CD4-positive, alpha-beta T cell treated with Interleukin-17A for 4 hours (primary cell): ENCODE results near the gene PHACTR4.
"Not testable (repeated sequence)": the region's sequence is repeated elsewhere in the genome, so short reads cannot be mapped to it uniquely, and the experiment has no call there.

ENCODE experiments used
- DNase-seq: peaks from one replicate; pipeline ENCODE4 v3.0.0-alpha.2; 2020; ENCODE audit warnings: mixed read lengths

The PHACTR4 gene

DNA sequence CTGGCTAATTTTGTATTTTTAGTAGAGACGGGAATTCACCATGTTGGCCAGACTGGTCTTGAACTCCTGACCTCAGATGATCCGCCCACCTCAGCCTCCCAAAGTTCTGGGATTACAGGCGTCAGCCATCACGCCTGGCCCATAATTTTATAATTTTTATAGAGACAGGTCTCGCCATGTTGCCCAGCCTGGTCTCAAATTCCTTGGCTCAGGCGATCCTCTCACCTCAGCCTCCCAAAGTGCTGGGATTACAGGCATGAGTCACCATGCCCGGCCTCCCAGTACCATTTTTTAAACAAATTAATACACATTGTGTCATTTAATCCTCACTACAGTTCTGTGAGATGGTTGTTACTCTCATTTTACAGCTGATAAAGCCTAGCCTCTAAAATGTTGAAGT, 3.9 kb downstream of the PHACTR4 start:
- DNase-seq, result not testable (repeated sequence)

DNA sequence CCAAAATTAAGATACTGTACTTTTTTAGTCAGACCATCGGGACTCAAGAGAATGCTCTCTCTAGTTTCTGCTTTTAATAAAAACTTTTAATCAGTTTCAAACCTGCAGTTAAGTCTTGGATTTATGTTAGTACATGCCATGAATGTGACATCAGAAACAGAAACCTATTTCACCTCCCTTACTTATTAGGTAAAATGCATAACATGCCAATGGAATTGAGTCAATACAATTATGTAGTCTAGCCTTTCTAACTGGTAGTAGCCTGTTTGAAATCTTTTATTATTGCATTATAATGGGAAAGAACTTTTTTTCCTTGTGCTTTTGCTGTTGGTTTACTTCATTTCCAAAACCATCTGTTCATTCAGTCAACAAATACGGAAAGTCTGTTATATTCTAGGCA, 4.8 kb downstream of the PHACTR4 start:
- no peak for DNase-seq

DNA sequence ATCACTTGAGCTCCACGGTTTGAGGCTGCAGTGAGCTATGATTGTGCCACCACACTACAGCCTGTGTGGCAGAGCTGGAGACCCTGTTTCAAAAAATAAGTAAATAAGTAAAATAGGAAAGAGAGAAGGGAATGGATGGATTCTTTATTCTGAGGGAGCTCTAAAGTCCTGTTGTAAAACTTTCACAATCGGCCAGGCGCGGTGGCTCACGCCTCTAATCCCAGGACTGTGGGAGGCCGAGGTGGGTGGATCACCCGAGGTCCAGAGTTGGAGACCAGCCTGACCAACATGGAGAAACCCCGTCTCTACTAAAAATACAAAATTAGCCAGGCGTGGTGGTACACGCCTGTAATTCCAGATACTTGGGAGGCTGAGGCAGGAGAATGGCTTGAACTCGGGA, 6.1 kb downstream of the PHACTR4 start:
- DNase-seq, result not testable (repeated sequence)

DNA sequence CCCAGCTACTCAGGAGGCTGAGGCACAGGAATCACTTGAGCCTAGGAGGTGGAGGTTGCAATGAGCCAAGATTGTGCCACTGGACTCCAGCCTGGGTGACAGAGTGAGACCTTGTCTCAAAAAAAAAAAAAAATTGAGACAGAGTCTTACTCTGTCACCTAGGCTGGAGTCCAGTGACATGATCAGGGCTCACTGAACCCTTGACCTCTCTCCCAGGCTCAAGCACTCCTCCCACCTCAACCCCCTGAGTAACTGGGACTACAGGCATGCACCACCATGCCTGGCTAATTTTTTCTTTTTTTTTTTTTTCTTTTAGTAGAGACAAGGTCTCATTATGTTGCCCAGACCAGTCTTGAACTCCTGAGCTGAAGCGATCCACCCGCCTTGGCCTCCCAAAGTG, 6.7 kb downstream of the PHACTR4 start:
- DNase-seq, result not testable (repeated sequence)

DNA sequence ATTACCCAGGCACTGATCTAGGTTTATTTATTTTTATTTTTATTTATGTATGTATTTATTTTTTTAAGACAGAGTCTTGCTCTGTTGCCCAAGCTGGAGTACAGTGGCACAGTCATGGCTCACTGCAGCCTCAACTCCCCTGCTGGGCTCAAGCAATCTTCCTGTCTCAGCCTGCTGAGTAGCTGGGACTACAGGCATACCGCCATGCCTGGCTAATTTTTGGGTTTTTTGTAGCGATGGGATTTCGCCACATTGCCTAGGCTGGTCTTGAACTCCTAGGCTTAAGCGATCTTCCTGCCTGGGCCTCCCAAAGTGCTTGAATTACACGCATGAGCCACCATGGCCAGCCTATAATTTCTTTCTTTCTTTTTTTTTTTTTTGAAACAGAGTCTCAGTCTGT, 9.4 kb downstream of the PHACTR4 start:
- DNase-seq, result no peak

DNA sequence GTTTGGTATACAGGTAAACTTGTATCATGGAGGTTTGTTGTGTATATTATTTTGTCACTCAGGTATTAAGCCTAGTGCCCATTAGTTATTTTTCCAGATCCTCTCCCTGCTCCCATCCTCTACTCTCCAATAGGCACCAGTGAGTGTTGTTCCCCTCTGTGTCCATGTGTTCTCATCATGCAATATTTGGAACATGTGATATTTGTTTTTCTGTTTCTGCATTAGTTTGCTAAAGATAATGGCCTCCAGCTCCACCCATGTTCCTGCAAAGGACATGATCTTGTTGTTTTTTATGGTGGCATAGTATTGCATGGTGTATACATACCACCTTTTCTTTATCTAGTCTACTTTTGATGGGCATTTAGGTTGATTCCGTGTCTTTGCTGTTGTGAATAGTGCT, 10.9 kb downstream of the PHACTR4 start:
- DNase-seq, result no peak

DNA sequence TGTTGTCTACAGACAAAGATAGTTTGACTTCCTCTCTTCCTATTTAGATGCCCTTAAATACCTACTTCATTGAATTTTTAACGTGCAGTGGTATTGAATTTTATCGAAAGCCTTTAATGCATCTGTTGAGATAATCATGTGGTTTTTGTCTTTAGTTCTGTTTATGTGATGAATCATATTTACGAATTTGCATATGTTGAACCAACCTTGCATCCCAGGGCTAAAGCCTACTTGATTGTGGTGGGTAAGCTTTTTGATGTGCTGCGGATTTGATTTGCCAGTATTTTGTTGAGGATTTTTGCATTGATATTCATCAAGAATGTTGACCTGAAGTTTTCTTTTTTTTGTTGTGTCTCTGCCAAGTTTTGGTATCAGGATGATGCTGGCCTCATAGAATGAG, 14.2 kb downstream of the PHACTR4 start:
- DNase-seq, result not testable (repeated sequence)

DNA sequence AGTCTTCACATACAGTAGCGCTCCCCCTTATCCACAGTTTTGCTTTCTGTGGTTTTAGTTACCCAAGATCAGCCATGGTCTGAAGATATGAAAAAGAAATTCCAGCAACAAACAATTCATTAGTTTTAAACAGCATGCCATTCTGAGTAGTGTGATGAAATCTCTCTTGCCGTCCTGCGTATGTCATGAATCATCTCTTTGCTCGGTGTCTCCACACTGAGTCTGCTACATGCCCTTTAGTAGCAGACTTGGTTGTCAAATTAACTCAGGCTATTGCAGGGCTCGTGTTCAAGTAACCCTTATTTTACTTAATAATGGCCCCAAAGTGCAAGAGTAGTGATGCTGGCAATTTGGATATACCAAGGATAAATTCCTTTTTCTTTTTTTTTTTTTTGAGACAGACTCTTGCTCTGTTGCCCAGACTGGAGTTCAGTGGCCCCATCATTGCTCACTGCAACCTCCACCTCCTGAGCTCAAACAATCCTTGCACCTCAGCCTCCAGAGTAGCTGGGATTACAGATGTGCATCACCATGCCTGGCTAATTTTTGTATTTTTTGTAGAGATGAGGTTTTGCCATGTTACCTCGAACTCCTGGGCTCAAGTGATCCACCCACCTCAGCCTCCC, 22.6 kb downstream of the PHACTR4 start:
- DNase-seq, result no peak

DNA sequence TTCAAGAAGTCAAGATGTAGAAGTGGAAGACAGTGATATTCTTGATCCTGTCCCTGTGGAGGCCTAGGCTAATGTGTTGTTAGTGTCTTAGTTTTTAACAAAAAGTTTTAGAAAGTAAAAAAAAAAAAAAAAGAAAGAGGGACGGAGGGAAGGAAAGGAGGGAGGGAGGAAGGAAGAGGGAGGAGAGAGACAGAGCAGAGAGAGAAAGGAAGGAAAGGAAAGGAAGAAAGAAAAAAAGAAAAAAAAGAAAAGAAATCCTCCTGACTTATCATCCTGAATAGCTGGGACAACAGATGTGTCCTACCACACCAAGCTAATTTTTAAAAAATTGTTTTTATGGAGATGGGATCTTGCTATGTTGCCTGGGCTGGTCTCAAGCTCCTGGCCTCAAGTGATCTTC, 24.6 kb downstream of the PHACTR4 start:
- no peak for DNase-seq

DNA sequence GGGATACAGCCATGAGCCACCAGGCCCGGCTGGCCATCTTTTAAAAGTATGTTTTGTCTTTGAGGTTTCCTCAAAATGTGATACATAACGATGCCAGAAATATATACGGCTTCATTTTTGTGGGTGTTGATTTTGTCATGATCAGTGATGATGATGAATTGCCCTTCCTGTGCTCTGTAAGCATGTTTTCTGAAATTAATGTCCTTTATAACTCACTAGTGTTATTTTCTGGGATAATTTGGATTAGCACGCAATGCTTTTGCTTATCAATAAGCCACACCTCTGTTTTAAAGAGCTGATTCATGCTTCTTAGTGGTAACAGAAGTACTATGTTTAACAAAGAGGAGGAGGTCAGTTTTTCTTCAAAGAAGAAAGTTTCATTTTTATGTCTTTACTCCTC, 25.6 kb downstream of the PHACTR4 start:
- no peak for DNase-seq

DNA sequence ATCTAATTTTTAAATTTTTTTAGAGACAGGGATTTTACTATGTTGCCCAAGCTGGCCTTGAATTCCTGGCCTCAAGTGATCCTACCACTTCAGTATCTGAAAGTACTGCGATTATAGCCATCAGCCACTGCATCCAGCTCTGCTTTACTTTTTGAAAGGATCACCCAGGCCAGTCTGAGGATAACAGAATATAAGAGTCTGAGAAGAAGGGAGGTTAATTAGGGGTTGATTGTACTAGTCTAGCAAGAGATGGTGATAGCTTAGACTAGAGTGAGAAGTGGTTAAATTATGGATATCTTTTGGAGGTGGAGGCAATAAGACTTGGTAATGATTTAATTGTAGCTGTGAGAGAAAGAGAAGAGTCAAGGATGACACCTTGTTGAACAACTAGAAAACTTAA, 32.2 kb downstream of the PHACTR4 start:
- no peak for DNase-seq

DNA sequence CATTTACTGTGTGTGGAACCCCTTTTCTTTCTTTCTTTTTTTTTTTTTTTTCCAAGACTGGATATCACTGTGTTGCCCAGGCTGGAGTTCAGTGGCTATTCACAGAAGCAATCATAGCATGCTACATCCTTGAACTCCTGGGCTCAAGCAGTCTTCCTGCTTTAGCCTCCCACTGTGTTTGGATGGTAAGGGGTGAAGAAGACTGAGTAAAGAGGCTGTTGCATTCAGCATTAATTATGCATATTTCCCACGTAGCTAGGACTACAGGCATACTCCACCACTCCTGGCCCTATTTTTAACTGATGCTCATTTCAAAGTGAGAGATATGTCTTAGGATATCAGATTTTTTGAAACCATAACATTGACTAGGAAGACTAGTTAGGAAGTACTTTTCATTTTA, 39.5 kb downstream of the PHACTR4 start:
- DNase-seq, result no peak

DNA sequence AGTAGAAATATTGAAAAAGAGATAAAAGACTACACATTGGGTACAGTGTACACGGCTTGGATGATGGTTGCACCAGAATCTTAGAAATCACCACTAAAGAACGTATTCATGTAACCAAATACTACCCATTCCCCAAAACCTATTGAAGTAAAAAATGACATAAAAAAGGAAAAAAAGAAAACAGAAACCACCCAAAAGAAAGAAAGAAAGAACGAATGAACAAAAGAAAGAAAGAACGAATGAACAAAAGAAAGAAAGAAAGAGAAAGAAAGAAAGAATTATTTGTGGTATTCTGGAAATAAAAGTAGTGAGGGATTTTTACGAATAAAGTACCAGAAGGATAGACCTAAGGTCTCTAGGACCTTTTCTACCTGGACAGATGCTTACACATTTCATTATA, 42.1 kb downstream of the PHACTR4 start:
- no peak for DNase-seq

DNA sequence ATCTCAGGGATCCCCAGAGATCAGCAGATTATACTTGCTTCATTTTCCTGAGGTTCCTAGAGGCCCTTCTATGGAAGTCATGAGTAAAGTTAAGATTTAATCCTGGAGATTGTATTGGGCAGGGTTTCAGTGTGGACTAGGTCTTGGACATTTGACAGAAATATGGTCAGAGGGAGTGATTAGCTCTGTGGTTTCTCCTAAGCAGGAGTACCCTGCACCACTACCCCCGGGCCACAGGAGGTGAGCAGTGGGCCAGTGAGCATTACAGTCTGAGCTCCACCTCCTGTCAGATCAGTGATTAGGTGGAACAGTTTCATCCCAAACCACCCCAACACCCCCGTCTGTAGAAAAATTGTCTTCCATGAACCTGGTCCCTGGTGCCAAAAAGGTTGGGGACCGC, 43.2 kb downstream of the PHACTR4 start:
- no peak for DNase-seq

DNA sequence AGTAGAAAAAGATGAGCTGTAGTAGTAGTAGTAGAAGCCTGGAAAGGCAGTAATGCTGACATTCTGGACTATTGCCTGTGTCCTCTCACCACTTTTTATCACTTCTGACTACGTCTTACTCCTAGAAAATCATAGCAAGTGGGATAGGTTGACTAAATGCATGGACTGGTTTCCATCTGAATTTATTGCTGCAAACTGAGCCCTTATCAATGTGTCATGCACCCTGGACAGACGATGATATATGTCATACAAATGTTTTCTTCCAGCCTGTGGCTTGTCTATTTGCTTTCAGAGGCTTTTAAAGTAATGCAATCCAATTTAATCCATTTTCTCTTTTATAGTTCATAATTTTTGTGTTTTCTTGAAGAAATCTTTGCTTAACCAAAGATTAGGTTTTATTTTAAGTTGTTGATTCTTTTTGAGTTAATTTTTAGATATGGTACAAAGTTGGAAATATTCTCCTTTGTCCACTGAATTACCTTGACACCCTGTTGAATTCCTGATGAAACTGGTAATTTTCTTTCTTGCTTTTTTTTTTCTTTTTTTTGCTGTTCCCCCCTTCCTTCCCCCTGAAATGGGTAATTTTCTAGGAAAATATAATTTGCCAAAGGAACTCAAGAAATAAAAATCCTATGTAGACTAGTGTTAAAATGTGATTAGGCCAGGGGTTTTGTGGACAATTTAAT, 47.1 kb downstream of the PHACTR4 start:
- DNase-seq, result no peak

DNA sequence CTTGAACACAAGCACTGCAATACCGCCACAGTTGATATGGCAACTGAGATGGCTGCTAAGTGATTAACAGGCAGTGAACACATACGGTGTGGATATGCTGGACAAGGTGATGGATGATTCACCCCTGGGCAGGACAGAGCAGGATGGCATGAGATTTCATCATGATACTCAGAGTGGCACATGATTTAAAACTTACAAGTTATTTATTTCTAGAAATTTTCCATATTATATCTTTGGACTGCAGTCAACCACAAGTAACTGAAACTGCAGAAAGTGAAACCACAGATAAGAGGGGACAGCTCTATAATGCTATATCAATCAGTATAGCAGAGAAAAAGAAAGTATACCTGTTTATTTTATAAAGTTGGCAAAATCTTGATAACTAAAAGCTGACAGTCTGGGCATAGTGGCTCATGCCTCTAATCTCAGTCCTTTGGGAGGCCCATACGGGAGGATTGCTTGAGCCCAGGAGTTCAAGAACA, 47.9 kb downstream of the PHACTR4 start:
- no peak for DNase-seq

DNA sequence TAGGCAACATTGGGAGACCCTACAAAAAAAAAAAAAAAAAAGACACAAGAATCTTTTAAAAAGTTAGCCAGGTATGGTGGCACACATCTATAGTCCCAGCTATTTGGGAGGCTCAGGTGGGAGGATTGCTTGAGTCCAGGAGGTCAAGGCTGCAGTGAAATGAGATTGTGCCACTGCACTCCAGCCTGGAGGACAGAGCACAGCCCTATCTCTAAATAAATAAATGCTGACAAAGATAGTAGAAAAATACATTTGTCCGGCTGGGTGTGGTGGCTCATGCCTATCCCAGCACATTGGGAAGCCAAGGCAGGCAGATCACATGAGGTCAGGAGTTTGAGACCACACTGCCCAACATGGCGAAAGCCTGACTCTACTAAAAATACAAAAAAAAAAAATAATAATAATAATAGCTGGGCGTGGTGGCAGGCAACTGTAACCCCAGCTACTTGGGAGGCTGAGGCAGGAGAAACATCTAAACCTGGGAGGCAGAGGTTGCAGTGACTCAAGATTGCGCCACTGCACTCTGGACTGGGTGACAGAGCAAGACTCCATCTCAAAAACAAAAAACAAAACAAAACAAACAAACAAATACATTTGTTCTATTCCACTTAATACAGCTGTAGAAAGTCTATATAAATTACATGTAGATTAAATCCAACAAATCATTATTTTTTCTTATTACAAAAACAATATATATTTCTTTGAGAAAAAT, 48.5 kb downstream of the PHACTR4 start:
- DNase-seq, result no peak

DNA sequence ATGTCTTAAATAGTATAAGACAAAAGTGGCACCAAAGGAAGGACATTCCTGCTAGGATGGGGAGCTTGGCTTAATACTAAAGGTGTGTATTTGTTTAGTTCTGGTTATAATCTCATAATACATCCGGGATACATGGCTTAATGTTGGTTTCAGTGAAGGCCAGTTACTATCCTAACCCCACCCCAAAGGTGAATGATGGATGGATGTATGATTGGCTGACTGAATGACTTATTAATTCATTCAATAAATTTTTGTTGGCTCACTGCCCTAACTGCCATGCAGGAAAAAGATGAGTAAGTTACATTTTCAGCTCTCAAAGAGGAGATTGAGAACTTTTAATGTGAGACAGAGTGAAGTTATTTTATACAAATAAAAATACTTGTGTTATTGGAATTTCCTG, 52.2 kb downstream of the PHACTR4 start:
- DNase-seq, result no peak

DNA sequence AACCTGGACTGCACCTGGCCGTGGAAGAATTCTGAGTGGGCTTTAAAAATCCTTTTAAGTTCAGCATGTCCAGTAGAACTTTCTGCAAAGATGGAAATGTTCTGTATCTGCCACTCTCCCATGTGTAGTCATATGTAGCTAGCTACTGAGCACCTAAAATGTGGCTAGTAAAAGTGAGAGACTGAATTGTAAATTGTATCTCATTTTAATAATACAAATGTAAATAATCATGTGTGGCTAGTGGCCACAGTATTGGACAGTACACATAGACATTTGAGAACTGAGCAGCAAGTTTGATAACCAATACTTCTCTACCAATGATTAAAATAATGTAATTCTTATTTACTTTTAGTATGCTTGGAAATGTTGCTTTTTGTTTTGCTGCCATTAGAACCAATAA, 57.3 kb downstream of the PHACTR4 start:
- no peak for DNase-seq

DNA sequence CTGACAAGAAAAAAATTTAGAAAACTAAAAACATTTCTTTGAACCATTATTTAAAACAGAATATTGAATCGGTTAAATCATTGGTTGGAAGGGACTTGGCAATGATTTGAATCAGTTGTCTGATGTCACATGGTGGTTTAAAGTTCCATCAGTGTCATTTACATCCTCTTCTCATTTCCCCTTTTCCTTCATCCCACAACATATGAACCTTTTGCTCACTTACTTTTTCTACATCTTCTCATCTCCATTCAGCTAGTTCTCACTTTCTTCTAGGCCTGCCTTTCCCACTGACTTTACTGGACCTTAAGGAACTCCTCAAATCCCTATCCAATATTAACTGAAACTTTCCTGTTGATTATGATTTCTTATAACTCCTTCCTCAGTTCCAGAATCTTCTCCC, 58.5 kb downstream of the PHACTR4 start:
- no peak for DNase-seq

DNA sequence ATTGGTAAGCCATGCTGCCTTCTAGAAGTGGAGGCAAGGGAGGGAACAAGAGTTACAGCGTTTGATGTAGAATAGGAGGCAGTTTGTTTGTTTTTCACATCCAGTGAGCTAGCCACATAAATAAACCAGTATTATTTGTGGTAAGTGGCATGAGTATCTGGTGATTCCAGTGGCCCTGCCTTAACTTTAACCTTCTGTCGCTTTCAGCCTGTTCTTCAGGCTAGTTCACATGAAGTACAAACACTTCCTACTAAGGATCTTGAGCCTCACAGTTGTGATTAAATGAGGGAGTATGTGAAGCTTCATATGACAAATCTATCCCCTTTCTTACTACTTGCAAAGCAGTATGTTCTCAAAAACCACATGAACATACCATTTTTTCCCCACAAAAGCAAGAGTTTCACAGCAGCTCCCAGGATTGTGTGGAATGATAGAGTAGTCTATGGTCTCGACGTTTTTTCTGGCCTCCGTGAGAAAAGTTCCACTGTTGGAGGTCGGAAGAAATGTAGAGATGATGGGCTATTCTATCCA, 59.5 kb downstream of the PHACTR4 start:
- DNase-seq, result no peak

DNA sequence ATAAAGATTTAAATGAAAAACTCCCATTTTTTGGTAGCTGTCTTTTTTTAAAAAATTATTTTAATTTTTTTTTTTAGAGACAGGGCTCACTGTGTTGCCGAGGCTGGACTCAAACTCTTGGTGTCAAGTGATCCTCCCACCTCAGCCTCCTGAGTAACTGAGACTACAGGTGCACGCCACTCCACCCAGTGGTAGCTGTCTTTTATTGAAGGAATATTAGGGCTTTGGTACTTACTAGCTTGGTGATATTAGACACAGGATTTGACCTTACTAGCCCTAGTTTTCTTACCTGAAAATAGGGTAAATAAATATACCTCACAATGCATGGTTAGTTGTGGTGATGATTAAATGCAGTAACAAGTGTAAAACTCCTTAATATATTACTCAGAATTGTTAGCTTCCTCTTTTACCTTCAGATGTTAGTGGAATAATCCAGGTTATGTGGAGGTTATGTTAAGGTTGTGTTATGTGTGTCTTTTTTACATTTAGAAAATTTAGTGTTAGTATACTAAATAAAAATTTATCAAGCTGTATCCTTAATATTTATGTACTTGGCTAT, 66.8 kb downstream of the PHACTR4 start:
- DNase-seq, result no peak

DNA sequence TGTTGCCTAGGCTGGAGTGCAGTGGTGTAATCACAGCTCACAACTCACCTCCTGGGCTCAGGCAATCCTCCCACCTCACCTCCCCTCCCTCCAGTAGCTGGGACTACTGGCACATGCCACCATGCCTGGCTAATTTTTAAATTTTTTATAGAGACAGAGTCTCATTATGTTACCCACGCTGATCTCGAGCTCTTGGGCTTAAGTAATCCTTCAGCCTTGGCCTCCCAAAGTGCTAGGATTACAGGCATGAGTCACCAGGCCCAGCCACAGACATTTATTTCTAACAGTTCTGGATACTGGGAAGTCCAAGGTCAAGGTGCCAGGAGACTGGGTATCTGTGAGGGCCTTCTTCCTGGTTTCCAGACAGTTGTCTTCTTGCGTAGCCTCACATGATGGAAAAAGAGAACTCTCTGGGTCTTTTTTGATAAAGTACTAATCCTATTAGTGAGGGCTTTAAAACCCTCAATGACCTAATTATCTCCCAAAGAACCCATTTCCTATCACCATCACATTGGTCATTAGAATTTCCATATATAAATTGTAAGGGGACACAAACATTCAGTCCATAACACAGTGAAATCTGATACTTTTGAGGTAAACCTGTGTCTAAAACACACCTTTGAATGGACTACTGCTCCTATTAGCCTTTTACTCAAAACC, 67.9 kb downstream of the PHACTR4 start:
- DNase-seq, result no peak
